Inflammatory macrophage treated with lipopolysaccharide for 4 hours (primary cell): ENCODE measurements around the gene ACY1.
A peak's percentile ranks its signal among the peaks of the same experiment; 100 is the strongest.

Experiments used
- DNase-seq: peaks from one replicate; pipeline ENCODE4 v3.0.0-alpha.2; 2020

ACY1 gene

DNA sequence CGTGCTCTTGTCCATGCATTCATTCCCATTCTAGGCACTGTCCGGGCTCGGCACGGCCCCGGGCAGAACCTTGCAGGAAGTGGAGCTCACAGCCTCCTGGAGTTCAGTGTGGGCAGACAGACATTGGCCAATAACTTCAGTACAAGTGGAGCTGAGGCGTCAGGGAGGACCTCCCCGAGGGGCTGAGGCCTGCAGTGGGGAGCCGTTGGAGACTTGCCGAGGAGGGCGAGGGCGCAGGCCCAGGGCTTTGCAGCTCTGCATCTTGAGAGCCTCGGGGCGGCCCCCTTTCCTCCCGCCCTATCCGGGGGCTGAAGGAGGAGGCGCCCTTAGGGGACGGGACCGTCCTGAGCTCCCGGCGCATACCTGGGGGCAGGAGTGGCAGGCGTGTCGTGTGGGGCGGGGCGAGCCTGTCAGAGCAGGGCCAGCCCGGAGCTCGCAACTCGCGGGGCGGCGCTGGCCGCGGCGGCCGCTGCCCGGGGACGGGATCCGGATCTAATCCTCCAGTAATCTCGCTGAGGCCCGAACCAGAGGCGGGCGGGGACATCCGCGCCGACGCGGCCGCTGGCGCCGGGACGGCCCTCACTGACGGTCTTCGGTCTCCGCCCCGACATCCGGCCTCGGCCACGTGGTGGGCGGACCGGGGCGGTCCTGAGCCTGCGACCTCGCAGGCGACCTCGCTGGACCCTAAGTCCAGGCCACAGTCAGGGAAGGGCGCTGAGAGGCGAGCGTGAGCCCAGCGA lies at the start of gene ACY1:
TSS of gene ACY1 (plus strand) at position 698 of the 740 bp plus-strand sequence. CDS start 530 bp downstream, outside the sequence.
- peak; percentile 91 for DNase-seq

DNA sequence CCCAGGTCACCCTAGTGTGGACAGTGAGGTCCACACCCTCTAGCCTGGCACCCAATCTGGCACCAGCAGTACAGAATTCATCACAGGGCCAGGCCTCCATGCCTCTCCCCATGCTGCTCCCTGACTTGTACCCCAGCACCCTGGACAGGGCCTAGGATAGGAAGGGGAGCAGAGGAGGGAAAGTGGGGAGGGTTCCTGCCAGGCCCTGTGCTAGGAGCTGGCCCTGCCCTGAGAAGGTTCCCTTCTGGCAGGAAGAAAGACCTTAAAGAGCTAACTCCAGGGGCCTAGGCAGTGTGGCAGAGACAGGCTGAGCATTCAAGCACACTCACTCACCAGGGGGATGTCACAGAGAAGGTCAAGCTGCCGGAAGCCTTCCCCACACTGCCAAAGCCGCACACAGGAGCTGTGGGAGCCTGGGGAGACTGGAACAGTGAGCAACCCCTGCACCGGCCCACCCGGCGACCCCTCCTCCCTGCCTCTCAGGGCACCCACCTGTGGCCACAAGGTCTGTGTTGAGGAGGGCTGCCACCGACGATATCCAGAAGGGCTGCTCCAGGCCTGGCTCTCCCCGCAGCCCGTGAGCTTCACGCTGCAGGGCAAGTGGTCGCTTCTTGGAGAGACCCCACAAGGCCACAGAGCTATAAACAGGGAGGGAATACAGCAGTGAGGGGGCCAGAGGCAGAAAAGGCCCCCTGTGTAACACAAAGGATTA lies 49.0 kb upstream of the ACY1 start:
- no peak for DNase-seq

DNA sequence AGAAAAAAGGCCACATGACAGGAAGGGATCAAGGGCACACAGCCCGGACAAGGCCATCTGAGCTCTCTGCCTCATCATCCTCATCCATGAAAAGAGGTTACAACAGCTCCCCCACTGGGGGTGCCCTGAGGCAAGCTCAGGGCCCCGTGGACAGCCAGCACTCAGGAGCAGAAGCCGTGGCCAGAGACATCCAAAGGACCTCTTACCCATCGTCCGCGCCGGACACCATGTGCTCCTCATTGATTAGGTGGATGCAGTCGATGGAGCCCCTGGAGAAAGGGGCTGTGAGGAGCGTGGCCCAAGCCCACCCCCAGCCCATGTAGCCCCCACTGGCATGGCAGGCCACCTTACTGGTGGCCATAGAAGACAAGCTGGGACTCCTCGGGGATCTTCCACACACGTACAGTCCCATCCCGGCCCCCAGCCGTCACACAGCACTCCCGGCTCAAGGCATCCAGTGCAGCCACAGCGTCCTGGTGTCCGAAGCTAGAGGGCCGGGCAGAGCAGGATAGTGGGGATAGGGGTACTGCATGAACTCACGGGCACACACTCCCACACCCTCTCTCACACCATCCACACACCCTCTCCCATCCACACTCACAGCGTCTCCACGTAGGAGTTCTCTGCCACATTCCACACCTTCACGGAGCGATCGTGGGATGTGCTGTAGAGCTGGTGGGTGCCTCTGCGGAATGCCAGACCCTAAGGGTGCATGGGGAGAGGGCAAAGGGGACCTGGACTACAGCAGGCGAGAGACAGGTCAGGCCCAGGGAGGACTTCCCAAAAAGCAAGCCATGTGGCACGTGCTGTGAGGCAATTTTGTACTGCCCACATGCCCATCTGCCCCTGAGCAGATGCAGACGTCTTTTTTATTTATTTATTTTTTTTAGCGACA lies 48.1 kb upstream of the ACY1 start:
- no peak for DNase-seq

DNA sequence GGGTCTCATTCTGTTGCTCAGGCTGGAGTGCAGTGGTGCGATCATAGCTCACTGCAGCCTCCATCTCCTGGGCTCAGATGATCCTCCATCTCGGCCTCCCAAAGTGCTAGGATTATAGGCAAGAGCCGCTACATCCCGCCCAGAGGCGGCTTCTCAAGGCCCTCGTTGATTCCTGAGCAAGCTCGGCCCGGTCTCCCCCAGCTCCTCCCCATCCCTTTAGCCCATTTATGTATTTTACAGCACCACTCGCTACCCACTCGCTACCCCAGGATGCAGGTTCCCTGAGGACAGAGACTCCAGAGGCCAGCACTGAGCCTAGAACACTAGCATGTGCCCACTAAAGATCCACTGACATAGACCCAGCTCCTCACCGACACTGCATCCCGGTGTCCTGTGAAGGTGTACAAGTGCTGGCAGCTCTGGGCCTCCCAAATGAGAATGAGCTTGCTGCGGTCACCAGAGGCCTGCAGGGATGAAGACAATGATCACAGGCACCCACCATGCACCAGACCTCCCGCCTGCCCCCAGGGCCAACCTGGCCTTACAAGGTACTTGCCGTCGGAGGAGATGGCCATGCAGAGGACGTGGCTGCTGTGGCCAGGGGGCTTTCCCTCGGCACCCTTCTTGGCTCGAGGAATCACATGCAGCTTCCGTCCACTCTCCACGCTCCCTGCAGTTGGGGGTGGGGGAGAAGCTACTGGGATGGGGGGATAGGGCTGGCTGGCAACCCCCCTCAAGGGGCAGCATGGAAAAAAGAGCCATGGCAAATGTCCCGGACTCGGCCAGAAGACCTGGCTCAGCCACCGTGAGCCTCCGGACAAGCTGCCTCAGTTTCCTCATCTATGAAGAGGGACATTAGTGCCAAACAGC lies 47.2 kb upstream of the ACY1 start:
- no peak for DNase-seq

DNA sequence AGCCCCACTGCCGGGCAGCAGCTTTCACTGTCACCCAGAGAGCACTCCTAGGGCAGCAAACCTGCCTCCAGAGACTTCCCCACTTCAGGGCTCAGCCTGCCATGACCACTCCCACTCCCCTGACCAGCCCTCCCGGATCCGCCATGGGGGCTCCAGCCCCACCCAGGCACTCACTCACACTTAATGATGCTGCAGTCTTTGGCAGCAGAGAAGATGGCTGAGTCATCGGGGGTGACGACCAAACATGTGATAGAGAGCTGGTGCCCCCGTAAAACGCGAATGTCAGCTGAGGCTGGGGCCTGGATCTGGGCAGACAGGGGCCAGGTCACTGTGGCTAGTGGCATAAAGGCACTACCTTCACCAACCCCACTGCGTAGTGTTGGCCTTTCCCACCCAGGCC lies 46.3 kb upstream of the ACY1 start:
- DNase-seq = no peak

DNA sequence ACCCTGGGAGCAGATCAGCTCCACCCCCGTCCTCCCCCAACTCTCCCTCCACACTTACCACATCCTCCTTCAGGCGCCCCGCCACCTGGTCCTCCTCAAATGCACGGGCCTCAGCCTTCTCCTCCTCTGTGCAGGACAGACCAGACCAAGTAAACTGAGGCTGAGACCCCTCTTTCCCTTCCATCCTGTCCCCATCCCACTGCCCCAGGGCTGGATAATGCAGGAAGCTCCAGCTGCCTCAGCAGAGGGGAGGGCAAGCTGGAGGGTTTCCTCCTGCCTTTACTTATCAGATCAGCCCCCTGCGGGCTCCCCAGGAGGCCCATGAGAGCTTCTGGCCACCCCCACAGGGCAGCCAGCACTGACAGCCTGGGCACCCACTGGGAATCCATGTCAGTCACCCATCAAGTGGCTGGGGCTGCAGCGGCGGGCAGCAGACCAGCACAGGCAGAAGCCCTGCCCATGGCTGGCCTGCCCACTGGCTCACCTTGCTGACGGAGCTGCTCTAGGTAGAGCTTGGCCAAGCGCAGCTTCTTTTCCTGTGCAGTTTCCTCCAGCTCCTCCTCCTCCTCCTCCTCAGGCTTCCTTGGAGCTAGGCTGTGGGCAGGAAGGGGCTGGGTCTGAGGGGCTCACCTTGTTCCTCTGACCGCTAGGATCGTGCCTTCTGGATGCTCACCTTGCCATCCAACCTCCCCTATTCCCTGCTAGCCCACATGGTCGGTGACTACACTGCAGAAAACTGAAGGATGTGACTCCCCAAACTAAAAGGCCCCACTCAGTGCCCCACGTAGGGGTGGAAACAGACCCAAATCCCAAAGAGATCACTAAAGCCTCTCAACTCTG lies 45.5 kb upstream of the ACY1 start:
- no peak for DNase-seq

DNA sequence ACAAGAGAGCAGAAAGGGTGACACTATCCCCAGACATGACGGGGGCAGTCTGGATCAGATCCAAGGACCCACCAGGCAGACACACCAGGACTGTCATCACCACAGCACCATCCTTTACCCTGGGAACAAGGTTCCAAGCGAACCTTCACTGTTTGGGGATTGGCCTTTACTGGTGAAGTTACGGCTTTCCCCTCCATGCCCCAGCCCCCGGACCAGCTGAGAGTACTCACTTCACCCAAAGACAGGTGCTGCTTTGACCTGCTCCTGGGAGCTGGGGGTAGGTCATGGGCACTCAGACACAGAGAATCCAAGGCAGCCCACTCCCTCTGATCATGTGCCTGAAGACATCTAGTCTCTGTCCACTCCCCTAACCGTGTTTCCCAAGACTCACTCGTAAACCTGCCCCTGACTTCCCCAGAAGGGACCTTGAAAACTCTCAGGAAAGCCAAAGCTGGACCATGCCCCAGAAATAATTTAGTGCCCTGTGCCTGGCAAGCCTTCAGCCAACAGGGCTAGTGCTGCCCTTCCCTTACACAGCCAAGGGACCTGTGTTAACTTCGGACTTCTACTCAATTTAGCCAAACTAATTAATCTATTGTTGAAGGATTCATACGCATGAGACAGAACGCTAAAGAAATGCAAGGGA lies 44.4 kb upstream of the ACY1 start:
- DNase-seq = no peak

DNA sequence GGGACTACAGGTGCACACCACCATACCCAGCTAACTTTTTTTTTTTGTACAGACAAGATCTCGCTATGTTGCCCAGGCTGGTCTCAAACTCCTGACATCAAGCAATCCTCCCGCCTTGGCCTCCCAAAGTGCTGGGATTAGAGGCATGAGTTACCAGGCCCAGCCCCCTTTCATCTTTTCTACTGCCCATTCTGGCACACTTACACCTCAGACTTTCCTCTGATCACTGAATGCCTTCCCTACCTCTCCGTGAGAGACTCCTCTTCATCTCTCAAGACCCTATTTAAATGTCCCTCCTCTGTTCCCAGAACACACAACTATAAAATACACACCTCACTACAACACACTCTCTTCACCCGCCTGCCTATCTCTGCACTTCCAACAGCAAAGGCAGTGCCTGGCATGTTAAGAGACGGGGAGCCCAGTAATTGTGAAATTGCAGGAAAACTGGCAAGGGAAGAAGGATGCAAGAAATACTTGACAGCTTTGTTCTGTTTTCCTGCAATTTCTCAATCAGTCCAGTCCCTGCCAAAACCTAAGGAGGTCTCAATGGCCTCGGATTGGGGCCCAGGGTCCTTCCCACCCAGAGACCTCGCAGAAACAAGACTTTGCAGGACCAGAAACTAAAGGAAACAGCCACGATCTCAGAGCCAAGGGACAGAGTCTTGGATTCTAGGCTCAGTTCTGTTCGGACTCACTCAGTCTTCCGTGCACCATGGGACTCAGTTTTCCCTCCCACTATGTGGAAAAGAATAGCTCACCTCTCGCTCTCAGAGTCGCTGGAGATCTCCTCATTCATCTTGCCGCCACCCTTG lies 42.5 kb upstream of the ACY1 start:
- no peak for DNase-seq

DNA sequence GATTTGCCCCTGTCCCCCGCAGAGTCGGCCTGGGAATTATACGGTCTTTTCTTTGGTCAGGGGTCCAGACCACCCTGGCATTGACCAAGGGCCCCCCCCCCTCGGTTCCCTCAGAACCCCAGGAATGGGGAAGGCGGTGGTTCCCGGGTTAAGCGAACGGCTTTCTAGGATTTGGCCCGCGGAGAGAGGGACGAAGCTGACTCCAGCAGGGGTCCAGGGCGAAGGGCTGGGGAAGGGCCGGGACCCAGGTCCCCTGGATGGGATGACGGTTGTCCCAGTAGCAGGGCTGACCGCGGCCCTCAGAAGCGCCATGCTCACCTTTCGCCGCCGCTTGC lies 41.9 kb upstream of the ACY1 start:
- no peak for DNase-seq

DNA sequence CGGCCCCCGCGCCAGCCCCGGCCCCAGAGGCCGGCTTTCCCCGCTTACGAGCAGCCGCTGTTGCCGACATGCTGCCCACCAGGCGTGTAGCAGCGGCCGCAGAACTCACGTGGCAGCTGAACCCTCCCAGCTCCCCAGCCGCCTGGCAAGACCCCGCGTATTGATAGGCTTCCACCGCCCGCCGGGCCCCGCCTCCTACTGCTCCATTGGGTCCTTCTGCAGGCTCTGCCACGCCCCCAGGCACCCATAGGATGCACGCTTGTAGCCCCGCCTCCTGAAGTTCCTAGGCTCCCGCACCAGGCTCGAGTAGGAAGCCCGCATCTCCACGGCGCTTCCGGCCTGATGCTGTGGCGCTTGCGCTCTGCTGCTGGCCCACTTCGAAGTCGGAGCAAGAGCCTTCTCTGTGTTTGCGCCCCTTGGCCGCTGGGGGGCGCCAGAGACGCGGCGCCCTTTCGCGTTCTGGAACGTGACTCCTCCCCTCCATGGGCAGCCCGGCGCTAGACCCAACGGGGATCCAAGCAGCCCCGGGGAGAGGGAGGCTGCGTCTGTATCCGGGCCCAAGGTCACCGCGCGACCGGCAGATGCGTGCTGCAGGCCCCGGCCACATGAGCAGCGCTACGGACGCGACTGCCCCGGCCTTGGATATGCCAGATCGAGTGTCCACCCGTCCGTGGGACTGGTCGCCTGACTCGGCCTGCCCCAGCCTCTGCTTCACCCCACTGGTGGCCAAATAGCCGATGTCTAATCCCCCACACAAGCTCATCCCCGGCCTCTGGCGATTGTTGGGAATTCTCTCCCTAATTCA lies 41.3 kb upstream of the ACY1 start, which contains the start of the genes PARP3 and RRP9:
TSS of gene PARP3 (plus strand) at position 566 of the 805 bp plus-strand sequence. CDS start 993 bp downstream, outside the sequence.
TSS of gene RRP9 (minus strand) at position 107 of the 805 bp plus-strand sequence. CDS start at position 70, 37 bp downstream.
- DNase-seq = peak; percentile 100

DNA sequence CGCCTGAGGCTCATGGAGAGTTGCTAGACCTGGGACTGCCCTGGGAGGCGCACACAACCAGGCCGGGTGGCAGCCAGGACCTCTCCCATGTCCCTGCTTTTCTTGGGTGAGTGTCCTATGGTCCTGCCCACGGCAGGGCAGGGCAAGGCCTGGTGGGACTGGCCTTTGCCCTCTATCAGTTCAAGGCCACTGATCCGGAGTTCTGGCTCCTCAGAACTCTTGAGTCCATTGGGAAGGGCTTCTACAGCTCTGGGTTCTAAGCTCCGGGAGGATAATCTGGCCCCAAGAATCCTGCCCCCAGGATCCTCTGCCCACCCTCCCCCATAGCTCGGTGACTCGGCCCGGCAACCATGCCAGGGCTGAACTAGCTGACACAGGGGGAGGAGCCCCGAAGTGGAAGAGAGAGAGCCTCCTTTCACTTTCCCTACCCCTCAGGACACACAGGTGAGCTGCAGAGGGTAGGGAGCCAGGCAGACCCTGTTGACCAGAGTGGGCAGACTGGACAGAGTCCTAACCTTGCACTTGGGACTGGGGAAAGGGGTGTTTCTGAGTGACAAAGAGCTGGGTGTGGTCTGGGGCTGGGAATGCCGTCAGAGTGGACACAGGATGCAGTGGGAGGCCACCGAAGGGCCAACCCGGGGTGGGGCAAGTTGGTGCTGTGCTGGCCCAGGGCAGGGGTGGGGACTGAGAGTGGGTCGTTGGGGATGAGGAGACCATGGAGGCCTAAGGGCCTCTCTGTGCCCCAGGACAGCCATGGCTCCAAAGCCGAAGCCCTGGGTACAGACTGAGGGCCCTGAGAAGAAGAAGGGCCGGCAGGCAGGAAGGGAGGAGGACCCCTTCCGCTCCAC lies 40.5 kb upstream of the ACY1 start:
- DNase-seq = peak; percentile 62

DNA sequence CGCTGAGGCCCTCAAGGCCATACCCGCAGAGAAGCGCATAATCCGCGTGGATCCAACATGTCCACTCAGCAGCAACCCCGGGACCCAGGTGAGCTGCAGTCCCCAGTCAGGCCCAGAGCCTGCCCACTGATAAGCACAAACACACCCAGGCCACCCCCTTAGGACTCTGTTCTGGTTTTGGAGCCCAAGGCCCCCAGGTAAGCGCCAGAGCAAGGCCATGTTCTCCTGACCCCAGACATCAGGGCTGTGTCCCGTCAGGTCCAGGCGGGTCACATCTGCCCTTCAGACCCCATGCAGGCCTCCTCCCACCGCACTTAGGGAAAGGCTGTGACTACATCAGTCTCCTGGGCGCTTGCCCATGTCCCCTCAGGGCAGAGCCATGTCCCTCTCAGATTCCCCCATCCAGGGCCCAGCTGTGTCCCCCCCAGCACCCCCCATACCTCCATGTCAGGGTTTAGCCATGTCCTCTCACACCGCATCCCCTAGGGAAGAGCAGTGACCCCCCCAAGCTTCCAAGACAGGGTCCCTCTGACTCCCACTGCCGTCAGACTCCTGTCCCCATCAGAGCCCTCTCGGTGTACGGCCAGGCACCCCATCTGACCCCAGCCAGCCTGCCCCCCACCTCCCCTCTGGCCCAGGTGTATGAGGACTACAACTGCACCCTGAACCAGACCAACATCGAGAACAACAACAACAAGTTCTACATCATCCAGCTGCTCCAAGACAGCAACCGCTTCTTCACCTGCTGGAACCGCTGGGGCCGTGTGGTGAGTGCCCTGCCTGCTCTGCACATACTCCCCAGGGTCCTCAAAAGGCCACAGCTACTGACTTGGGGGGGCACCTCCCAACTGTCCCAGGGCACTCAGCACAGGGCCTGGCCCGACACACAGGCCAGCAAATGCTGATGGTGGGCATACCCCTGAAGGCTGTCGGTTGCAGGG lies 39.6 kb upstream of the ACY1 start:
- DNase-seq = no peak

DNA sequence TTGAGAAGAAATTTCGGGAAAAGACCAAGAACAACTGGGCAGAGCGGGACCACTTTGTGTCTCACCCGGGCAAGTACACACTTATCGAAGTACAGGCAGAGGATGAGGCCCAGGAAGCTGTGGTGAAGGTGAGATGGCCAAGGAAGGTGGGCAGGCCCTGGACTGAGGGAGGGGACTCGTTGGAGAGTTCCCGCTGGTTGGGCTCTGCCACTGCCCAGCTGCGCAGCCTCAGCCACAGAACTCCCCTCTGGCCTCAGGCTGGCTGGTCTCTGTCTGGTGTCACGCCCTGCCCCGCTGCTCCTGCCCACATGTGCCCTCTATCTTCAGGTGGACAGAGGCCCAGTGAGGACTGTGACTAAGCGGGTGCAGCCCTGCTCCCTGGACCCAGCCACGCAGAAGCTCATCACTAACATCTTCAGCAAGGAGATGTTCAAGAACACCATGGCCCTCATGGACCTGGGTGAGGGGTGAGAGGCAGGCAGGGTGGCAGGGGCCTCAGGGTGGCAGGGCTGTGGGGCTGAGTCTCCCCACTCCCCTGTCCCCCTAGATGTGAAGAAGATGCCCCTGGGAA lies 38.8 kb upstream of the ACY1 start:
- no peak for DNase-seq

DNA sequence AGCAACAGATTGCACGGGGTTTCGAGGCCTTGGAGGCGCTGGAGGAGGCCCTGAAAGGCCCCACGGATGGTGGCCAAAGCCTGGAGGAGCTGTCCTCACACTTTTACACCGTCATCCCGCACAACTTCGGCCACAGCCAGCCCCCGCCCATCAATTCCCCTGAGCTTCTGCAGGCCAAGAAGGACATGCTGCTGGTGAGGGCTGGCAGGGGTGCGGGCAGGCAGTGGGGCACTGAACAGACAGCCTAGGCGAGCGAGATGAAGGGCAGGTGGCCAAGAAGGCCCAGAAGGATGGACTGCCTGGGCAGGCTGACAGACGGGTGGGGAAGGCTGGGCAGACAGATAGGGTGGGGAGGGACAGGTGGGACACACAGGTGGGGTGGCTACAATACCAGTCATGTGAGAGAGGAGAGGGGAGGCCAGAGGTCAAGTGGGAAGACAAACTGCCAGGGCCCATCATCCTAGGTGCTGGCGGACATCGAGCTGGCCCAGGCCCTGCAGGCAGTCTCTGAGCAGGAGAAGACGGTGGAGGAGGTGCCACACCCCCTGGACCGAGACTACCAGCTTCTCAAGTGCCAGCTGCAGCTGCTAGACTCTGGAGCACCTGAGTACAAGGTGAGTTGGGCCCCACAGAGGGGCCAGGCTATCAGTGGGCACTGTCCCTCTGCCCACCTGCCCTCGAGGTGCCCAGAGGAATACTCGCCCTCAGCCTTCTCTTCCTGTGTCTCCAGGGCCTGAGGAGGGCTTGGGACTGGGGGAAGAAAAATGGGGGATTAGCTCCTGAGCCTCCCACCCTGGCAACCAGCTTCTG lies 38.1 kb upstream of the ACY1 start:
- no peak for DNase-seq

DNA sequence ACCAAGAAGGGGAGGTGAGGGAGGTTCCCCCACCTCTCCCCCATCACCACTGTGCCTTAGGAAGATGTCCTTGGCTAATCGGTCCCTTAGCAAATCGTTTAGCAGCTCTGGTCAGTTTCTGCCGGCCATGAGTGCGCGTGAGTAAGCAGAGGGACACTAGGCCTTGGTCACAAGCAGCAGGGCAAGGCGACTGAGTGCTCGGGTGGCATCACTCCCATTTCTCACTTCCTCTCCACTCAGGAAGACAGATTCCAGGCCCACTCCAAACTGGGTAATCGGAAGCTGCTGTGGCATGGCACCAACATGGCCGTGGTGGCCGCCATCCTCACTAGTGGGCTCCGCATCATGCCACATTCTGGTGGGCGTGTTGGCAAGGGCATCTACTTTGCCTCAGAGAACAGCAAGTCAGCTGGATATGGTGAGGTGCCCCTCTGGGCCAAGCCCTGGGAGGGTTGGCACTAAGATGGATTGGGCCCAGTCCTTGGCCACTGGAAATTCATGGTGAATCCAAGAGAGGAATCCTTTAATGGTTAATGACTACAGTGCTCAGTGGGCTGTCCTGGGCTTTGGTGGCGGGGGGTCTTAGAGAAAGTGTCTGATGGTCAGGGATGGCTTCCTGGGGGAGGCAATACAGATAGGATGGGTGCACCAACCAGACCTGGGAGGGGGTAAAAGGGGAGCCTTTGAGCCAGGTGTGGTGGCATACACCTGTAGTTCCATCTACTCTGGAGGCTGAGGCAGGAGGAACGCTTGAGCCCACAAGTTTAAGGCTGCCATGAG lies 37.2 kb upstream of the ACY1 start:
- no peak for DNase-seq
